ENCODE data around the gene LCN6.

DNA sequence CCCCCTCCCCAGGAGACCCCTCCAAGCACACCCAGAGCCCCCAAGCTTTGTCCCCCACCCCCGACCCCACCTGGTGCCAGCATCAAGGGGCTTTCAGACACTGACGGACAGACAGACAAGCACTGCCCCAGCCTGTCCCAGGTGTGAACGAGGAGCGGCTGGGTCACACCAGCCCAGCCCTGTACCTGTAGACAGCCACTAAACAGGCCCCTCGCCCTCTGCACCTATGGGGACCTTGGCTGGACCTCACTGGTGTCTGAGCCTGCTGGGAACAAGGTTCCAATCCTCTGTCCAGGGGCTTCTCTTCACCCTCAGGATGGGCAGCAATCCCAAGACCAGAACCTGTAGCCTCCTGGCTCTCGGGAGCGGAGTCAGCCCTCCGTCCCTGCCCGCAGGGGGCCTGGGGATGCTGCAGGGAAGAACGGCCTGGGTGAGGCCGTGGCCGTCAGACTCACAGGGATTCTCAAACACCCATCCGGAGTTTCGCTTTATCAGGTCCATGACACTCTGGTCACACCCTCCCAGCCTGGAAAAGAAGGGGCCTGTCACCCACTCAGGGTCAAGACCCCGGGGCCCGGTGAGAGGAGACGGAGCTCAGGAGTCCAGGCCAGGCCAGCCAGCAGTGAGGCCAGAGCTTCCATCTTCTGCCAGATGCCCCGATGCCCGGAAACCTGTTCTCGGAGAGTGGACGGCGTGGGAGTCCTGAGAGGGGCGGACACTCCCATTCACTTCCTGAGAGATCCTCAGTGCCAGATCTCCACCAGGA is 2.8 kb downstream of the LCN6 start:
- TF ChIP-seq ZNF274 (IDR thresholded peaks at IDR 0.05; ENCODE audit: low read depth, low read length): no peak
- TF ChIP-seq SUZ12 (IDR thresholded peaks at IDR 0.05; ENCODE audit: extremely low read depth, insufficient read depth, insufficient read length): no peak
- TF ChIP-seq YY1 (IDR thresholded peaks at IDR 0.05; ENCODE audit: insufficient read depth, insufficient read length): no peak

Measured in NT2/D1 (cell line).